HG03280 (cell line): ENCODE data around the gene FBXO42.
"Not testable (repeated sequence)": the region's sequence is repeated elsewhere in the genome, so short reads cannot be mapped to it uniquely, and the experiment has no call there.

Source experiments
- ATAC-seq: cut with Tn5 transposase; IDR thresholded peaks from one replicate; pipeline ENCODE4 v1.9.1; 2021; ENCODE audit warnings: mild to moderate bottlenecking, moderate library complexity; ENCODE audit not compliant: unreplicated experiment

FBXO42 gene

DNA sequence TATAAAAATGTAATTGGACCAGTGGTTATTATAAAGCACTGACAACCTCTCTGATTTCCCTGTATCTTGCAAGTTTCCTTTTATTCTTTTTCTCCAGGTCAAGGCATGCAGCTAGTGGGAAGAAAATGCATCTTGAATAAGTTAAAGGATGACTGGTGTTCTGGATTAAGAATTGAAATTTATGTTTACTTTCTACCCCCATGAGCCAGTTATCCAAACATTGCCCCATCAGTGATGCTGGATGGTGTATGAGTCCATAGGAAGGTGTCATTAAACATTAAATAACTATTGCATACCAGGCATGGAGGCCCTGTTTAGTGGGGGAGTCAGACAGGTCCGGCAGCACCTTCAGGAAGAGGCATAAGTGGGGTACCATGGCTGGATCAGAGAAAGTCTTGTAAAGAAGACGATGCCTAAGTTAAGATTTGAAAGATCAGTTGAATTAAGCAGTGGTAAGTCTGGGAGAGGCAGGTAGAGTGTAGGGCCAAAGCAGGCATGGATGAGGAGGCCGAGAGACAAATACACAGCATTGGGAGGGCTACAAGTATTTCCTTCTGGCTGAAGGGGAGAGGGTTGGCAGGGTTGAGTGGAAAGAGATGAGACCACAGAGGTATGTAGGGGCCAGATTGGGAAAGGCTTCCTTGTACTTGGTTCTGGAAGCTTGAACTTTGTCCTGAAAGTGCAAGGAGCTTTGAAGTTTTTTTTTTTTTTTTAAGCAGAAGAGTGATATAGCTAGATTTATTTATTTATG, 20.4 kb upstream of the FBXO42 start:
- ATAC-seq = no peak

DNA sequence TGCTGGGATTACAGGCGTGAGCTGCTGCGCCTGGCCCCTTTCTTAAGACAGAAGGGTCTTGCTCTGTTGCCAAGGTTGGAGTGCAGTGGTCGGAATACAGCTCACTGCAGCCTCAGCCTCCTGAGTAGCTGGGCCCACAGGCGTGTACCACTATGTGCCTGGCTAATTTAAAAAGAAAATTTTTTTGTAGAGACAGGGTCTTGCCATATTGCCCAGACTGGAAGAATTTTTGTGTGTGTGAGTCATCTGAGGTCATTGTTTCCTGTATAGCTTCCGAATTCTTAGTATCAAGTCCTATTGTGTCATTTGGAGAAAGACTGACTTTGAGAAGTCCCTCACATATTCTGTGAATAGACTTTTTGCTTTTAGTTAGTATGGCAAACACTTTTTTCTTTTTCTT, 19.4 kb upstream of the FBXO42 start:
- no peak for ATAC-seq

DNA sequence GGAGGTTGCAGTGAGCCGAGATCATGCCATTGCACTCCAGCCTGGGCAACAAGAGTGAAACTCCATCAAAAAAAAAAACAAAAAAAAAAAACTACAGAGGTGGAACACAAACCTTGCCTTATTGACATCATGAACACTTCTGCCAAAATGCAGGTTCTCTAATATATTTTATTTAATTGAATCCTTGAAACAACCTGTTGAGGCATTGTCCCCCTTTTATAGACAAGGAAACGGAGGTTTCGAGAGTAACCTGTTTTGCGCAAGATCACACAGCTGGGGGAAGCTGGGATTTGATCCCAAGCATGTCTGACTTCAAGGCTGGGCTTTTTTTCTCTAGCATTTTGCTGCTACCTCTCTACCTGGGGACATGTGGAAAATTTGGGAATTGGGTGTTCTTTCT, 17.5 kb upstream of the FBXO42 start:
- ATAC-seq = no peak

DNA sequence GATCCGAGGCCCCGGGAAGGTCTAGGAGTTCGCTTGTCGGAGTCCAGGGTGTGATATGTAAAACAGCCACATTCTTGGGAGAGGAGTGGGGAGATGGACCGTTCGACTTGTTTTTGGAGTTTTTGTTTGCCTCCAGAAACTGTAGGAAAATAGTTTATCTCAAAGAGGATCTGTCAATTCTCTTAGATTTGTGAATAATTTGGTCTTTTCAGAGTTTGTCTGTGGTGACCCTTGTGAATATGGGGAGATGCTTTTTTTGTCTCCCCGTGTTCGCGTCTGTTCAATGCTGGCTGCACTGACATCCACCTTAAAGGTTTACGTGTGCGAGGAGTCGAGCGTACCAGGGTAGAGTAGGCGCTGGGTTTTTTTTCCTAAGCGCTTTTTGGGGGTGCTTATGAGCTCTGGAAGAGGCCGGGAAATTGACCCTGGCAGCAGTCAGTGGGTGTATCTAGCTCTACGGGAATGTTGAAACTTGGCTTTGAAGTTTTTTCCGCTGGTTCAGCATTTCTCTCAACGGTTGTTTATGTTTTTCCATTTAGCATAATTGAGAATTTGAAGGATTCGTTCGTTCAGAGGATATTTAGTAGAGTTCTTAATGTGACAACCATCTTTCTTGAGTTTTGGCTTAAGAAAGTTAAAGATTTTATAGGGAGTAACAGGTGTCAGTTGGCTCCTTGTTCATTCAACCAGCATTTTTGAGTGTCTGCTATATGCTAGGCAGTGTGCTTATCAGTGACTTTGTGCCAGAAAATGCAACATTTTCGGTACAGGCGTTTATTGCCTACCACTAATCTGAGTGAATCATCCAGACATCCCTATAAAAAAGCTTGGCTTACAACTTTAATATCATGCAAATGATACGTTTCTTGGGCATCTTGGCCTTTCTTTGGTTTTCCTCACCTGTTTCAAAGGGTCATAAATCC, 15.9 kb upstream of the FBXO42 start:
- no peak for ATAC-seq

DNA sequence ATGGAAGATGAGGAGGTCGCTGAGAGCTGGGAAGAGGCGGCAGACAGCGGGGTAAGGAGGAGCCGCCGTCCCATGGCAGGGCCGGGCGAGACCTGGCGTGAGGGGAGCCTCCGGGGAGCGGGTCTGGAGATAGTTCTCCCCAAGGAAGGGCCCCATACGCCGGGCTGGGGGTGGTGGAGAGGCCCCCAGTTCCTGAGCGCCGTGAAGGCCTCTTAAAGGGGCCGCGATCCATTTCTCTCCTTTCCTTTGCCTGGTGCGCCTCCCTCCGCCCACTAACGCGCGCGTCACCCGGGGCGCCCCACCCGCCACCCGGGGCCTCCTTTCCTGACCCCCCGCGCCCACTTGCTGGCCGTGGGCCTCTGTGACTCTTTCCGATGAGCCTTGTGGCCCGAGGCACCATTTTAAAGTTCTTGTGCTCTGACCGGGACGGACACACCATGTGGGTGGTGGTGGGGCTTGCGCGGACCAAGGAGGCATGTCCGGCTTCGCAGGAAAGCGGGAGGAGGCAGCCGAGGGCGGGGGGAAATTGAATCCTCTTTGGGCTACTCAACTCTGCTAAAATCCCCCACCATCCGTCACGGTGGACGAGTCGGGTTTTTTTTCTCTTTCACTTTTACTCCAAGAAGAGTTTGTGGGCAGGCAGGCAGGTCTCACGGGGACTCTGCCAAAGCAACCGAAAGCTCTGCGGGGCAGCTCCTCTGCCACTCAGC, 15.1 kb upstream of the FBXO42 start:
- ATAC-seq = peak; percentile 61

DNA sequence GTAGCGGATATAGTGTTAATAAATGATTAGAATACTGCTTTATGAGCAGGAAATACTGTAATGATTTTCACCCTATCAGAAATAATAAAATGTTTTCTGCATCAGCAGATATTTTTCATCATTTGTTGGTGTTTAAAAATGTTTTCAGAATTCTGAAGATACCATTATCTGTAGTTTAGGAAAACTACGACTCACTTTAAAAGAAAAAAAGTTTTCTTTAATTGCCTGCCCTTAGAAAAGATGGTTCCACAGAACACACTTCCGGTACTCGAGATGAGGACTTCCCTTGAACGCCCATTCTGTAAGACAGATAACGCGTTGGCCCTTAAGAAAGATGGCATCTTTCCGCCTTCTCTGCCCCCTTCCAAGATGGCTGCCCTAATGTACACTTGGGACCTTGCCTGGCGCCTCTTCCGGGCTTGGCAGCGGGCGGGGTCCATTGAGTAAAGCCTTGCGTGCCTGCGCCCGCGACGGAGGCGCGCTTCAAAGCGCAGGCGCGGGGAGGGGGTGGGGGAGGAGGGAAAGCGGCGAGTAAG, 14.5 kb upstream of the FBXO42 start, which contains the start of gene SZRD1:
Gene SZRD1 (plus strand): TSS at position 521 of the 536 bp plus-strand sequence. CDS start 16 bp downstream, outside the sequence.
- peak; percentile 82 for ATAC-seq

DNA sequence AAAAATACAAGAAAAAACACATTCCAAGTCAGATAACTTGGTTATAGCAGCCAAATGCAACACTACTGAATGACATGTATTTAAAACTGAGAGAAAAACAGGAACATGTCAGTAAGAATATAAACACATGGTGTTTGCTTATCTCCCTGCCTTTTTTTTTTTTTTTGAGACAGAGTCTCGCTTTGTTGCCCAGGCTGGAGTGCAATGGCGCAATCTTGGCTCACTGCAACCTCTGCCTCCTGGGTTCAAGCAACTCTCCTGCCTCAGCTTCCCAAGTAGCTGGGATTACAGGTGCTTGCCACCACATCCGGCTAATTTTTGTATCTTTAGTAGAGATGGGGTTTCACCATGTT, 12.8 kb upstream of the FBXO42 start:
- ATAC-seq = not testable (repeated sequence)

DNA sequence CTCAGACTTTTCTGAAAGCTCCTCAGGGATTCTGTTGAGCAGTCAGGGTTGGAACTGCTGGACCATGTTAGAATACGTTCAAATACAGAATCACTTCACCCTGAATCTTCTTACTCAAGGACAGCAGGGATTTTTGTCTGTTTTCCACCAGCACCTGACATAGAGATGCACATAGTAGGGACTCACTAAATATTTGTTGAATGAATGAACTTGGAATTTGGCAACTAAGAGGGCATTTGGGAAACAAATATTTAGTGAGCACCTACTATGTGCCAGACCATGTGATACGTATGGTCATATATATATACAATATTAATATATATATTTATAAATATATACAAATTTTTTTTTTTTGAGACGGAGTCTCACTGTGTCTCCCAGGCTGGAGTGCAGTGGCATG, 4.6 kb upstream of the FBXO42 start:
- ATAC-seq = no peak

- no peak for ATAC-seq
These were observed 2.3 kb upstream of the FBXO42 start for GRCh38 chr1:16354619-16355018.

GRCh38 chr1:16352842-16353535, 709 bp upstream of the FBXO42 start:
- ATAC-seq = peak; percentile 2

- ATAC-seq = no peak
These were observed 755 bp downstream of the FBXO42 start for GRCh38 chr1:16351456-16351993.

- no peak for ATAC-seq
These were observed 2.4 kb downstream of the FBXO42 start for GRCh38 chr1:16349847-16350406.

GRCh38 chr1:16348414-16349182, 3.7 kb downstream of the FBXO42 start:
- ATAC-seq = no peak

- not testable (repeated sequence) for ATAC-seq
These were observed 9.0 kb downstream of the FBXO42 start for GRCh38 chr1:16343276-16343675.

GRCh38 chr1:16342331-16343062, 9.8 kb downstream of the FBXO42 start:
- no peak for ATAC-seq

DNA sequence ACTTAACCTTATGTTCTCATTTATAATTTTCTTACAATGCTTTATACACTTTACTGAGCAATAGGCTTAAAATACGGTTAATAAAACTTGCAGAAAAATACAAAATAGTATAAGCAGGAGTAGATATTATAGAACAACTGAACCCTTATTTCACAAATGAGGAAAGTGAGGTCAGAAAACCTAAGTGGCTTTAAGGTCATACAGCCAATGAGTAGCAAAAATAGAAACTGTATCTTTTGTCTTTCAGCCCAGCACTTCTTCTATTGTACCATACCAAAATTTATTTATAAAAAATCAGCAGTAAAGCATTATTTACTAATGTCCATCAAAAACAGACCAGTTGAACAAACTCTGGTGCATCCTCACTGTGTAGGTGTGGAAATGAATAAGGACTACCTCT, 11.6 kb downstream of the FBXO42 start:
- ATAC-seq = no peak

- ATAC-seq = no peak
These were observed 13.3 kb downstream of the FBXO42 start for GRCh38 chr1:16338961-16339360.

GRCh38 chr1:16334655-16335340, 17.5 kb downstream of the FBXO42 start:
- no peak for ATAC-seq
